Activated CD4-positive, alpha-beta T cell treated with anti-CD3 and anti-CD28 coated beads for 4 hours (primary cell): Measurements from ENCODE around the gene IPO13.

Experiments
- DNase-seq, 2 donors: peaks; one replicate each; pipeline ENCODE4 v3.0.0-alpha.2; 2020

The IPO13 gene

DNA sequence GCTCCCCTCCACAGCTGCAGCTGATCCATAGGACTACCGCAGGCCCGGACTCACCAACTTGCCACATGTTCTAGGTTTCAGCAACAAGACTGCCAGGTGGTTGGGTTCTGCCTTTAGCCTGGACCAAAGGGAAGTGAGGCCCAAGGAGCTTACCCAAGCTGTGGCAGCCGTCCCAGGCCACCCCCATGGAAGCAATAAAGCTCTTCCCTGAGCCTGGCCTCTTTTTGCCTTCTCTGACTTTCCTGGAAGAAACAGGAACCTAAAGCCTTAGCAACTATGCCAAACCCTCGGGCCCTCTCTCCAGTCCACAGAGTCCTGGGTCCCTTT, 15.8 kb upstream of the IPO13 start:
- DNase-seq = no peak

GRCh38 chr1:43931711-43932660, 14.8 kb upstream of the IPO13 start:
- DNase-seq = no peak

- no peak for DNase-seq
These were observed 13.9 kb upstream of the IPO13 start for GRCh38 chr1:43932786-43933385.

DNA sequence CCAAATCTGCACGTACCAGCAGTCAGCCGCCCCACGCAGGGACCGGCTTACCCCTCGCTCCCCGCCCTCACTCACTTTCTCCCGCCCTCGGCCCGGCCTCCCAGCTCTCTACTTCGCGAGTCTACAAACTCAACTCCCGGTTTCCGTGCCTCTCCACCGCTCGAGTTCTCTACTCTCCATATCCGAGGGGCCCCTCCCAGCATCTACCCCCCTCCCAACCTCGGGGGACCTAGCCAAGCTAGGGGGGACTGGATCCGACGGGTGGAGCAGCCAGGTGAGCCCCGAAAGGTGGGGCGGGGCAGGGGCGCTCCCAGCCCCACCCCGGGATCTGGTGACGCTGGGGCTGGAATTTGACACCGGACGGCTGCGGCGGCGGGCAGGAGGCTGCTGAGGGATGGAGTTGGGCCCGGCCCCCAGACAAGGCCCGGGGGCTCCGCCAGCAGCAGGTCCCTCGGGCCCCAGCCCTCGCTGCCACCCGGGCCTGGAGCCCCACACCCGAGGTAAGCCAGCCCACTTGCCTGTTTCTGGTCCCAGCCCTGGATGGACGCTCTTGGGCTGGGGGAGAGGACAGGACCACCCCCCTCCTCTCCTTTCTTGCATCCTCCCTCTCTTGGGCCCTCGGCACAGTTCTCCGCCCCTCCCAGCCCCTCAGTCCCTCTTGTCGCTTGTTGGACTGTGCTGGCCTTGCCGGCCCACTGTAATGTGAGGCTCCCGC, 13.2 kb upstream of the IPO13 start, which contains the start of gene ARTN:
TSS of gene ARTN (plus strand) at position 416 of the 715 bp plus-strand sequence. CDS start 1,856 bp downstream, outside the sequence.
- no peak for DNase-seq

DNA sequence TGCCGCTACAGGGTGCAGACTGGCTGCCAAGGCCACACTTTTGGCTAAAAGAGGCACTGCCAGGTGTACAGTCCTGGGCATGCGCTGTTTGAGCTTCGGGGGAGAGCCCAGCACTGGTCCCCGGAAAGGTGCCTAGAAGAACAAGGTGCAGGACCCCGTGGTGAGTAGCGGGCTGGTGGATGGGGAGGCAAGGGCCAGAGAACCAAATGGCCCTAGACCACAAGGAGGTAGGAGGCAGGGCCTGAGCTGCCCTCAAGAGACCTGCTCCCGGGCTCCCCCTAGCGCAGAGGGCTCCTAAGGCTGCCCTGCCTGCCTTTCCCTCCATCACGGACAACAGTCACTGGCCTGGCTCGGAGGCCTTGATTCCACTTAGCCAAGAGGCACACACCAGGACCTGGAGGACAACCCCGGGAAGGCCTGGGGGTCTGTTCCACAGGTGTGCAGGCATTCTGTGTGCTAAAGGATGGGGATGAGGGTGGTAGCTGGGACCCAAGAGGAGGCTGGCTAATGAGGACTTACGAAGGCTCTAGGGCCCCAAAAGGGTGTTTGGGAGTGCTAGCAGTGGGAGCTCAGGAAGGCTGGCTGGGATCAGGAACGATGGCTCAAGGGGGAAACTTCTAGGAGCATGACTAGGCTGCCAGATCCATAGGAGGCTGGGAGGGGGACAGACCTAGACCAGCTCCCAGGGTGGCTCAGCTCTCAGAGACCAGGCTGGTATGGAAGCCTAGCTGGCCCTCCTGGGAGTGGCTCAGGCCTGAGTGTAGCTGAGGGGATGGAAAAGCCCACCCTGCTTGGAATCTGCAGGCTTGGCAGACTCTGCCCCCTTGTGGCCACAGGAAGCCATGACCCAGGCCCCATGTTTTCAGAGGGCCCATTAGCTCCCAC, 12.4 kb upstream of the IPO13 start:
- peak; percentile 27 to 42 for DNase-seq

- no peak for DNase-seq
These were observed 11.8 kb upstream of the IPO13 start for GRCh38 chr1:43934986-43935324.

DNA sequence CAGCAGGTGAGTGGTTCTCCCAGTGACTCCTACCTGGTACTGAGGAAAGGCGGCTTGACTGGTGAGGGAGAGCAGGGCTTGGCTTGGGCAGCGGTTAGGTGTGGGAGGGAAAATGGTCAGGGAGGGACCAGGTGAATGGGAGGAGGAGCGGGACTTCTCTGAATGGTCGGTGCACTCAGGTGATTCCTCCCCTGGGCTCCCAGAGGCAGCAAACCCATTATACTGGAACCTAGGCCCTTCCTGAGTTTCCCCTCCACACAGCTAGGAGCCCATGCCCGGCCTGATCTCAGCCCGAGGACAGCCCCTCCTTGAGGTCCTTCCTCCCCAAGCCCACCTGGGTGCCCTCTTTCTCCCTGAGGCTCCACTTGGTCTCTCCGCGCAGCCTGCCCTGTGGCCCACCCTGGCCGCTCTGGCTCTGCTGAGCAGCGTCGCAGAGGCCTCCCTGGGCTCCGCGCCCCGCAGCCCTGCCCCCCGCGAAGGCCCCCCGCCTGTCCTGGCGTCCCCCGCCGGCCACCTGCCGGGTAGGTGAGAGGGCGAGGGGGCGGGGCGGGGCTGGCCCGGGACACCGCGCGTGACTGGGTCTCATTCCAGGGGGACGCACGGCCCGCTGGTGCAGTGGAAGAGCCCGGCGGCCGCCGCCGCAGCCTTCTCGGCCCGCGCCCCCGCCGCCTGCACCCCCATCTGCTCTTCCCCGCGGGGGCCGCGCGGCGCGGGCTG, 10.9 kb upstream of the IPO13 start:
- DNase-seq = no peak

- no peak for DNase-seq
These were observed 10.2 kb upstream of the IPO13 start for GRCh38 chr1:43936431-43937151.

- no peak for DNase-seq
These were observed 9.4 kb upstream of the IPO13 start for GRCh38 chr1:43937179-43937865.

DNA sequence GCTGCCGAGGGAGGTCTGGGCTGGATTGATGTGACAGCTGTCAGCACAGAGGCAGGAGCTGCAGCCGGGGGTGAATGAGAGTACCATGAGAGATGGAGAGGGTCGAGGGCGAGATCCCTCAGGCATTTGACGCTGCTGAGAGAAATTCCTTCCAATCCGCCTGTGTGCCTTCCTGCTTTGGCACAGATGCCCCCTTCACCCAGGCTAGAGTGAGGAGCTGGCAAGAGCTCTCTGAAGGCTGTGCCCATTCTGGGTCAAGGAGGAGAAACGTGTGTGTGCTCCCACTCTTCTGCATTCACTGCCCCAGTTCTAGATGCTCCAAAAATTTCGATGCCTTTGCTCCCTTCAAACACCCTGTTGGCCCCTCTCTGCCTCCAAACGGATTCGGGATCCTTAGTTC, 8.4 kb upstream of the IPO13 start:
- no peak for DNase-seq

DNA sequence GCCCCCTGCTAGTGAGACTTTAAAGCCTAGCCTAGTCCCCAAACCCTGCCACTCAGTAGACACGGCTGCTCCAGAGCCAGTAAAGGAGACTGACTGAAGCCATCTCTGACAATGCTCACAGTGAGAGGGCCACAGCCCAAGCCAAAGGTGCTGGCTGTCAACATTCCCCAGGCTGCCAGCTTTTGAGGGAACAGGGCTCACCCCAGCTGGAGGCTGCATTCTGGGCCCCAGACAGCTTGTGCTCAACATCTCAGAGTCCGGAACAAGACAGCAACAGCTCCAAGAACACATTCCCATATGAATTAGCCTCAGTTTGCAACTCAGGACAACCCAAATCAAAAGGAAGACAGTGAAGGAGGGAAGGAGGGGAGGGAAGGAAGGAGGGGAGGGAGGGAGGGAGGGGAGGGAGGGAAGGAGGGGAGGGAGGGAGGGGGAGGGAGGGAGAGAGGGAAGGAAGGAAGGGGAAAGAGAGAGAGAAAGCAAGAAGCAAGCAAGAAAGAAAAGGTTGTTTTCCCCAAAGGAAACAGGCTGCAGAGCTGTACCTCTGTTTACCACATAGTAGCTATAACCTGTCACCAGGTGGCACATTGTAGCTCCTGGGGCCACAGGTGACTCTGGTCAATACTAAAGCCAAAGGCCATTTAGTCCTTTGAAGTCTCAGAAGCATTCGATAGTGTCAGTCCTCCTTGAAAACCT, 7.7 kb upstream of the IPO13 start:
- no peak for DNase-seq

DNA sequence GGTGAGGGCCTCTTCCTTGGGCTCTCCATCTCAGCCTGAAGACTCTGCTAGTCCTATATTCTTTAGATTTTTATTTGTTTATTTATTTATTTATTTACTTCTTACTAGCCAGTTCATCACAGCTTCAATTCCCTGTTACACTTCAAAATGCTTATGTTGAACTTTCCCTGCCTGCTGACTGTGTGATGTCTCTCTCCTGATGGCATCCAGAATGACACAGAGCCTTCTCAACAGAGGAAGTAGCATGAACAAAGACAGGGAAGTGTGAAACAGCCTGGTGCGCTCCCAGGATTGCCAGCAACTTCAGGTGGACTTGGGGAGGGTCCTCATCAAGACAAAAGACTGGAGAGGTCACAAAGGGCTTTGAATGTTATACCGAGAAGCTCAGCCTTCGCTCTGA, 4.3 kb upstream of the IPO13 start:
- DNase-seq = no peak

DNA sequence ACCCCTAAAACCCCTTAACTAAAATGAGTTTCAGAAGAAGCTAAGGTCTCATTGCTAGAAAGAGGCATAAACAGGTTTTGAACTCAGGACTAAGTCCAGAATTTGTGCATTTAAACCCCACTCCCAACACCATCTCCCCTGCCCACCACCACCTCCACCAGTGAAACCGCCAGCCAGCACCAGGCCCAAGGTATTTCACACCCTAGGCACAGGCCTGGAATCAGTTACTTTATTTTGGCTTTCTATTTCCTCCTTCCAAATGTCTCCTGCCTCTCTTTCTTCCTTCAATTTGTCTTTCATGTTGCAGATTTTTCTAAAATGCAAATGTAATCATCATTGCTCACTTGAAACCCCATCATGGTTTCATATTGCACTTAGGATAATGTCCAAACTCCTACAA, 1.9 kb upstream of the IPO13 start:
- no peak for DNase-seq

DNA sequence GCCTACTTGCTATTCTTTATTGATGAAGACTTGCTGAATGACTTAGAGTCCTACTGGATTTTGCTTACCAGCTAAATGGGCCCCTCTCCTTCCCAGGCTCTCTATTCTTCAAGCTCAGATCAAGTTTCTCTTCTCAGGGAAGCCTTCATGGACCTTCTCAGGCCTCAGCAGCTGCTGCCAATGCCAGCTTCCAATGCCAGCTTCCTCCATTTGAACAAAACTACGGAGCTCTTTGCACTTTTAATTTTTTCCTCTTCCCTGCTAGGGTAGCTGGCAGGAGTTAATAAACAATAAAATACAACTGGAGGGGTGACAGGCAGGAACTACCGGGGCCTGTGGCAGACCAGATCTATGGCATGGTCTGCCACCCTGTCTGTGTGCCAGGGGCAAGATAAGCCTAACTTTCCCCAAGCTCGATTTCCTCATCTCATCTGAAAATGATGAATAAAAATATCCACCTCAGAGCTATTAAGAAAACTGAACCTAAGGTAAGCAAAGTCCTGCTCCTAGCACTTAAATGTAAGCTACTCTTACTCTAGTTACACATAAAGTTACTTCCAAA, 995 bp upstream of the IPO13 start:
- DNase-seq = no peak

DNA sequence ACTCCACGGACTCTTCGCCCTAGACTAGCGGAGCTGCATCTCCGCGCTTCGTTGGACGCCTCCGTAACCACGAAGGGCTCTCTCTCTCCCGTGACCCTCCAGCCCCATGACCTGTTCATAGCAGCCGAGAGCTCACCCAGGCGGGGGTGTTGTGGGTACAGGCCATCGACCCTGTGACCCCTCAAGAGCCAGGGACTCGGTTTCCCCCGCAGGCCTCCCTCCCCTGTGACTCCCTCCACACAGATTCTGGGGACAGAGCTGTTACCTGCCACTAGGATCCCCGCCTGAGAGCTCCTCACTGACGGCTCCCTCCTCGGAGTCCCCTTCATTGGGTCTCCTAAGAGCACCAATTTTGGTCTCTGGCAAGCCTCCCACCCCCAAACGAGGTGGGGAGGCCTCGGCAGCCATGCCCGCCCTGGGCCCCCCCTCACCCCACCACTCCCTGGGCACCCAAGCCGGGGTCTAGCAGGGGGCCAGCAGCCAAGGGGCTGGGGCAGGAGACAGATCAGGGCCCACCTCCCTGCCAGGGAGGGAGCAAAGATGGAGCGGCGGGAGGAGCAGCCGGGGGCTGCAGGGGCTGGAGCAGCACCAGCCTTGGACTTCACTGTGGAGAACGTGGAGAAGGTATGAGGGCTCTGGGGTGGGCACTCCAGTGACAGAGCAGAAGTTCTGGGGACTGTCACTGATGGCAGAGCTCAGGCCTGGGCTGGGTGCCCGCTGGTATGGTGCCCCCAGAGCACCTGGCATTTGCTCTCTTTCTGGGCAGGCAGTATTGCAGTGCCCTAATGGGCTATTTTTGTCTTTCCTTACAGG, 517 bp downstream of the IPO13 start:
- DNase-seq = no peak

GRCh38 chr1:43947874-43948437, 1.2 kb downstream of the IPO13 start:
- DNase-seq = no peak

- DNase-seq = no peak
These were observed 2.9 kb downstream of the IPO13 start for GRCh38 chr1:43949678-43950077.
